Body of pancreas (tissue), 4 donors: Measurements from ENCODE around the gene NLRP12. TPM values are rescaled to one million over a fixed set of nuclear protein-coding genes. Genes with fewer than 3 reads are reported as not detected.

Source experiments
- ATAC-seq: fragments of 150-250 bp; one replicate; pipeline ENCODE4 v1.9.1; 2016
- DNase-seq, 4 donors: peaks; one replicate each; pipeline ENCODE4 v3.0.0-alpha.2; 2019
- H3K27ac ChIP-seq, 4 donors: fragments of 200-600 bp; sonication (generic); 1 replicate in 3 of 4; 2 replicates in 1 of 4; pipeline versions ENCODE4 v1.5.1 to v1.6.1; 2016 to 2019; ENCODE audit warnings: mild to moderate bottlenecking in 1 of 4, mixed read lengths in 1 of 4, moderate library complexity in 1 of 4
- H3K27me3 ChIP-seq, 2 donors: fragments of 200-600 bp; sonication (generic); one replicate each; pipeline ENCODE4 v1.6.0; 2016; ENCODE audit warnings: mild to moderate bottlenecking in 1 of 2
- H3K36me3 ChIP-seq, 2 donors: fragments of 200-600 bp; sonication (generic); replicated peaks in 1 of 2; 2 replicates each; pipeline ENCODE4 v1.5.1; 2016; ENCODE audit warnings: low read depth in 2 of 2; ENCODE audit not compliant: insufficient read depth in 1 of 2
- H3K4me1 ChIP-seq: fragments of 200-600 bp; sonication (generic); one replicate; pipeline ENCODE4 v1.6.0; 2016
- H3K4me3 ChIP-seq, 2 donors: fragments of 200-600 bp; sonication (generic); 1 replicate in 1 of 2; 2 replicates in 1 of 2; pipeline ENCODE4 v1.5.1; 2016 to 2019
- H3K9me3 ChIP-seq, 3 donors: fragments of 200-600 bp; sonication (generic); 1 replicate in 2 of 3; 2 replicates in 1 of 3; pipeline ENCODE4 v1.5.1; 2016
- POLR2A ChIP-seq, 3 donors: fragments of 450-650 bp; IDR thresholded peaks; one replicate each; pipeline ENCODE4 v1.6.1; 2016; ENCODE audit warnings: antibody characterized with exemption in 3 of 3, mild to moderate bottlenecking in 2 of 3
- WGBS, 2 donors: methylation state at CpG; one replicate each; pipeline ENCODE4 v1.1.5; 2017; 5-methylcytosine and 5-hydroxymethylcytosine counted together
- intact Hi-C: fragments of 100-400 bp; cut with DNase I; formaldehyde crosslinking; loops from one replicate; pipeline ENCODE4 v1.15.1; 2023
- total RNA-seq, 2 donors: library from RNA; depleted of rRNA; stranded (reverse); fragments of >200 nt; gene quantifications; one replicate each; pipeline ENCODE4 v1.1.0, GENCODE V29; 2016
- TF ChIP-seq, protein P1 (sequence below), 7 experiments: fragments of 450-650 bp in 4 of 7; fragments of 200-600 bp in 3 of 7; sonication (generic) in 3 of 7; IDR thresholded peaks; one replicate each; pipeline ENCODE4 v1.5.1; 2016 to 2019; ENCODE audit warnings: antibody characterized with exemption in 7 of 7

NLRP12 gene
- total RNA-seq, 2 donors from 2014 or later: 0.26 TPM; not detected in 1

DNA sequence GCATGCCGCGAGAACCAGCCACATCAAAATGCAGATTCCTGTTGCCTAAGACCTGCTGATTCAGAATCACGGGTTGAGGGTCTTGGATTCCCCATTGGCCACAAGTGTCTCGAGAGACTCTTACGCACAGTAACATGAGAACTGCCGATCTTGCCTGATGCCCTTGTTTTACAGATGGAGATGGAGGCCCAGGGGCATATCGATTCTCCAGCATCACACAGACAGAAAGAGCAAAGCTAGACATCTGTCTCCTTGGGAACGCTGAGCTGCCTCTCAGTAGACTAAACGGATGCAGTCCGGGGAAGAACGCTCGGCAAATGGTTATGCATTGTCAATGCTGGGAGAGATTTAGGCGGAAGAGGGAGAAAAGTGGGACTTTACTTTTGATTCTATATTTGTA, 5.4 kb downstream of the NLRP12 start:
- DNase-seq (no peak), ATAC-seq (no peak)
- no peaks in the 10 kb centered on the region for H3K9me3 ChIP-seq
- TF ChIP-seq, protein P1, sequence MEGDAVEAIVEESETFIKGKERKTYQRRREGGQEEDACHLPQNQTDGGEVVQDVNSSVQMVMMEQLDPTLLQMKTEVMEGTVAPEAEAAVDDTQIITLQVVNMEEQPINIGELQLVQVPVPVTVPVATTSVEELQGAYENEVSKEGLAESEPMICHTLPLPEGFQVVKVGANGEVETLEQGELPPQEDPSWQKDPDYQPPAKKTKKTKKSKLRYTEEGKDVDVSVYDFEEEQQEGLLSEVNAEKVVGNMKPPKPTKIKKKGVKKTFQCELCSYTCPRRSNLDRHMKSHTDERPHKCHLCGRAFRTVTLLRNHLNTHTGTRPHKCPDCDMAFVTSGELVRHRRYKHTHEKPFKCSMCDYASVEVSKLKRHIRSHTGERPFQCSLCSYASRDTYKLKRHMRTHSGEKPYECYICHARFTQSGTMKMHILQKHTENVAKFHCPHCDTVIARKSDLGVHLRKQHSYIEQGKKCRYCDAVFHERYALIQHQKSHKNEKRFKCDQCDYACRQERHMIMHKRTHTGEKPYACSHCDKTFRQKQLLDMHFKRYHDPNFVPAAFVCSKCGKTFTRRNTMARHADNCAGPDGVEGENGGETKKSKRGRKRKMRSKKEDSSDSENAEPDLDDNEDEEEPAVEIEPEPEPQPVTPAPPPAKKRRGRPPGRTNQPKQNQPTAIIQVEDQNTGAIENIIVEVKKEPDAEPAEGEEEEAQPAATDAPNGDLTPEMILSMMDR (IDR thresholded peaks at IDR 0.05): no peak
- TF ChIP-seq POLR2A (IDR thresholded peaks at IDR 0.05): no peak
- H3K4me1 ChIP-seq: no peaks in the 10 kb centered on the region
- no peaks in the 10 kb centered on the region for H3K27me3 ChIP-seq
- intact Hi-C loops: no loop called here
- no peak overlapping the region for H3K4me3 ChIP-seq
- H3K36me3 ChIP-seq: no peaks in the 10 kb centered on the region
- H3K27ac ChIP-seq: no peak overlapping the region
- WGBS, 2 donors: 77 to 85% methylated on average over 13 of the region's 13 CpGs

DNA sequence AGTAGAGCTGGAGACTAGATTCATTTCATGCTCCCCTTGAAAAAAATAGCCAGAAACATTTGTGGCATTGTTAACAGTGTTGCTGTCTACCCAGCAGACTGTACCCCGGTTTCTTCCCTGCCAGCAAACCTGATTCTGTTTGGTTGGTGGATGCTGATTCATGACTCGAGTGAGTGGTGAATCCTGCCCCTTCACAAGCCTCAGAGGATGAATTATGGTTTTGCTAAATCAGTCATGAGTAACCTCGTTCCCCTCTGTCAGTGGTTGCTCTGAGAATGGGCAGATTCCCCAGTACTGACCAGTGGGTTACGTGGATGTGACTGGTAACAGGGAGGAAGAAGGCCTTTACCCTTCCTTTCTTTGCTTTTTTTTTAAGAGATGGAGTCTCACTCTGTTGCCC, 10.1 kb downstream of the NLRP12 start:
- intact Hi-C loops: no loop called here
- Histone ChIP-seq H3K27ac (no peak overlapping the region), H3K4me3 (no peak overlapping the region), H3K4me1 (no peaks in the 10 kb centered on the region), H3K27me3 (no peaks in the 10 kb centered on the region), H3K9me3 (no peaks in the 10 kb centered on the region), H3K36me3 (no peaks in the 10 kb centered on the region)
- WGBS, 2 donors: 47 to 49% methylated on average over 3 to 4 of the region's 4 CpGs
- ATAC-seq: no peak
- TF ChIP-seq, protein P1 (IDR thresholded peaks at IDR 0.05): no peak
- no peak for TF ChIP-seq POLR2A (IDR thresholded peaks at IDR 0.05)
- no peak for DNase-seq

- Histone ChIP-seq H3K27me3 (no peaks in the 10 kb centered on the region), H3K4me3 (no peak overlapping the region), H3K36me3 (no peaks in the 10 kb centered on the region), H3K27ac (no peak overlapping the region), H3K9me3 (no peaks in the 10 kb centered on the region), H3K4me1 (no peaks in the 10 kb centered on the region)
- no peak for DNase-seq
- 33 to 37% methylated on average over 5 to 7 of the region's 7 CpGs for WGBS, 2 donors
- no peak for ATAC-seq
- intact Hi-C loops: no loop called here
- no peak for TF ChIP-seq POLR2A (IDR thresholded peaks at IDR 0.05)
- TF ChIP-seq, protein P1 (IDR thresholded peaks at IDR 0.05): no peak
Observed at GRCh38 chr19:53812335-53812734, 11.8 kb downstream of the NLRP12 start.

GRCh38 chr19:53810891-53811290, 13.2 kb downstream of the NLRP12 start:
- TF ChIP-seq, protein P1 (IDR thresholded peaks at IDR 0.05): no peak
- no peak for TF ChIP-seq POLR2A (IDR thresholded peaks at IDR 0.05)
- Histone ChIP-seq H3K4me1 (no peaks in the 10 kb centered on the region), H3K27ac (no peak overlapping the region), H3K4me3 (no peak overlapping the region), H3K27me3 (no peaks in the 10 kb centered on the region), H3K9me3 (no peaks in the 10 kb centered on the region), H3K36me3 (no peaks in the 10 kb centered on the region)
- intact Hi-C loops: no loop called here
- DNase-seq (no peak), ATAC-seq (no peak)
- 70 to 79% methylated on average over 3 to 21 of the region's 21 CpGs for WGBS, 2 donors

- Histone ChIP-seq H3K4me1 (no peaks in the 10 kb centered on the region), H3K4me3 (no peak overlapping the region)
- TF ChIP-seq, protein P1 (IDR thresholded peaks at IDR 0.05): no peak
- no peak for TF ChIP-seq POLR2A (IDR thresholded peaks at IDR 0.05)
Observed at GRCh38 chr19:53810187-53810546, 13.9 kb downstream of the NLRP12 start.

More at GRCh38 chr19:53810187-53810546, 13.9 kb downstream of the NLRP12 start:
- 60 to 82% methylated on average over 5 to 13 of the region's 13 CpGs for WGBS, 2 donors
- DNase-seq: no peak
- Histone ChIP-seq H3K9me3 (no peaks in the 10 kb centered on the region), H3K27ac (no peak overlapping the region), H3K36me3 (no peaks in the 10 kb centered on the region), H3K27me3 (no peaks in the 10 kb centered on the region)
- no peak for ATAC-seq
- intact Hi-C loops: no loop called here
